OCI-LY1 (cell line): ENCODE results near the gene COPS2.

Experiments used
- EZH2 ChIP-seq: fragments of 200-600 bp; sonication (generic), shearing (Covaris generic); IDR thresholded peaks from 2 replicates; pipeline ENCODE4 v1.8.0; 2017; ENCODE audit warnings: borderline replicate concordance, mixed run types, mild to moderate bottlenecking, antibody characterized with exemption, low read length, moderate library complexity, mixed read lengths
- TF ChIP-seq, protein P1 (sequence below): fragments of 200-600 bp; sonication (generic), shearing (Covaris generic); IDR thresholded peaks from 2 replicates; pipeline ENCODE4 v1.5.1; 2017; ENCODE audit warnings: mild to moderate bottlenecking, antibody characterized with exemption, low read length, moderate library complexity, mixed read lengths

DNA sequence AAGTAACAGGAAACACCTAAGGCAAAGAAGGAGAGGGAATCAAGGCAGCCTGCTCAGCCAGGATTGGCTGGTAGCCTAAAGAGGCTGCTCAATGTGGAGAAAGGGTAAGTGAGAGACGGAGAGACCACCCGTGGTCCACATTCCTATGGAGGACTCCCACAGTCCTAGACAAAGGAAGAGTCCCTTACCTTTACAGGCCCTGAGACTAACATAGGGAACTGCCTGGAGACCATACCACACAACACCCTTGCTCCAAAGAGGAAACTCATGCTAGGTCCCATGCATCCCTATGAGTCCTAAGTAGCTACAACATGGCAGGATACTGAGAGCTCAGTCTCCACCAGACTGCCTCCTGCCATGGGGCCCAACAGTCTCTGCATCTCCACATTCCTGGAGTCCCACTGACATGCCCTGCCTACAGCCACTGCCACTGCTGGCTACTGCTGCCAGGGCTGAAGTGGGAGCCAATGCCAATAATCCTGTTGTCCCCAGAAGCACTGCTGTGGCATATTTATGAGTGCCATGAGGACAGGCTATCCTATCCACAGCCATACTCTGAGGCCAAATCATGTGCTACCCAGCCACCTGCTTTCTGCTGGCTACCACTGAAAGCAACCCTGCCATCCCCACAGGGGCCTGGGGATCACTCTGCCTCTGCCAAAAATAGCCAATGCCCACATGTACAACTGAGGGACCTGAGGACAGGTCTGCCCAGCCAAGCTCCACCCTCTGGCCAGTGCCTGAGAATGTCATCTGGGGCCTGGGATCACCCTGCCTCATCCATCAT is 45.0 kb downstream of the COPS2 start:
- TF ChIP-seq, protein P1, sequence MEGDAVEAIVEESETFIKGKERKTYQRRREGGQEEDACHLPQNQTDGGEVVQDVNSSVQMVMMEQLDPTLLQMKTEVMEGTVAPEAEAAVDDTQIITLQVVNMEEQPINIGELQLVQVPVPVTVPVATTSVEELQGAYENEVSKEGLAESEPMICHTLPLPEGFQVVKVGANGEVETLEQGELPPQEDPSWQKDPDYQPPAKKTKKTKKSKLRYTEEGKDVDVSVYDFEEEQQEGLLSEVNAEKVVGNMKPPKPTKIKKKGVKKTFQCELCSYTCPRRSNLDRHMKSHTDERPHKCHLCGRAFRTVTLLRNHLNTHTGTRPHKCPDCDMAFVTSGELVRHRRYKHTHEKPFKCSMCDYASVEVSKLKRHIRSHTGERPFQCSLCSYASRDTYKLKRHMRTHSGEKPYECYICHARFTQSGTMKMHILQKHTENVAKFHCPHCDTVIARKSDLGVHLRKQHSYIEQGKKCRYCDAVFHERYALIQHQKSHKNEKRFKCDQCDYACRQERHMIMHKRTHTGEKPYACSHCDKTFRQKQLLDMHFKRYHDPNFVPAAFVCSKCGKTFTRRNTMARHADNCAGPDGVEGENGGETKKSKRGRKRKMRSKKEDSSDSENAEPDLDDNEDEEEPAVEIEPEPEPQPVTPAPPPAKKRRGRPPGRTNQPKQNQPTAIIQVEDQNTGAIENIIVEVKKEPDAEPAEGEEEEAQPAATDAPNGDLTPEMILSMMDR, result no peak
- no peak for TF ChIP-seq EZH2
